Measurements from ENCODE around the gene DBP. TPM values are rescaled to one million over a fixed set of nuclear protein-coding genes. Genes with fewer than 3 reads are reported as not detected.

The DBP gene
- total and polyA plus RNA-seq, 2 experiments from 2014 or later: 5.7 to 6.3 TPM

DNA sequence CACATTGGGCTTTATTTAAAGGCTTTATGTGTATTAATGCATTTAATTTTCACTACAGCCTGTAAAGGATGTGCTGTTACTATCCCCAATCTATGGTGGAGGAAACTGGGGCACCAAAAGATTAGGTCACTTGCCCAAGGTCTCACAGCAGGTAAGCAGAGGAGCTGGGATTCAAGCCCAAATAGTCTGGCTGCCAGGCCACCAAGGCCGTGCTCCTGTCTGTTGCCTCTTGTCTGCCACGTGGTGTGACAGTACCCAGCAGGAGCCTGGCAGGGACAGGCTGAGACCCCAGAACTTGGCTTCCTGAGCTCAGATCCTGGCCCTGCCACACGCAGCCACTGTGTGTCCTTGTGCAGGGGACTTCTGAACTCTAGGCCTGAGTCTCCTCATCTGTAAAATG lies 31.2 kb upstream of the DBP start:
- Histone ChIP-seq H3K27me3 (ENCODE audit: insufficient read depth) (no peaks in the 10 kb centered on the region), H3K9me2 (ENCODE audit: insufficient read depth) (no peaks in the 10 kb centered on the region), H3K36me3 (ENCODE audit: insufficient read depth) (no peaks in the 10 kb centered on the region), H3K27ac (ENCODE audit: low read depth) (no peak overlapping the region), H3K4me3 (no peak overlapping the region), H3F3A (replicated peaks; ENCODE audit: low read depth) (no peaks in the 10 kb centered on the region), H3K4me1 (ENCODE audit: insufficient read depth) (peaks cover 2% of the 10 kb centered on the region), H4K20me1 (replicated peaks; ENCODE audit: insufficient read depth) (no peaks in the 10 kb centered on the region), H2AFZ (no peak overlapping the region), H3K4me2 (no peak overlapping the region), H3K79me2 (replicated peaks; ENCODE audit: insufficient read depth) (no peaks in the 10 kb centered on the region)
- peaks cover 4% of the 10 kb centered on the region for H3K27me3 Mint-ChIP-seq (ENCODE audit: insufficient read depth, low read depth, poor library complexity)
- ATAC-seq: no peak
- no peak for DNase-seq (ENCODE audit: low spot score)
- H3K9me3 Mint-ChIP-seq: peaks cover 9% of the 10 kb centered on the region; the same call in 2 of the 3 replicates
- H3K36me3 Mint-ChIP-seq (ENCODE audit: low read depth): no peaks in the 10 kb centered on the region; the same call in 2 of the 3 replicates
- TF ChIP-seq CREB1 (CRISPR knock-in tag; IDR thresholded peaks at IDR 0.05; ENCODE audit: low read depth) (no peak), STAT1 (IDR thresholded peaks at IDR 0.05; ENCODE audit: unreplicated experiment) (no peak), ZNF114 (CRISPR knock-in tag; IDR thresholded peaks at IDR 0.05) (no peak), POLR2AphosphoS5 (IDR thresholded peaks at IDR 0.05; ENCODE audit: low read depth) (no peak), EZH2 (IDR thresholded peaks at IDR 0.05; ENCODE audit: low read depth, unreplicated experiment) (no peak), NANOG (IDR thresholded peaks at IDR 0.05; ENCODE audit: borderline replicate concordance) (no peak), EZH2phosphoT487 (IDR thresholded peaks at IDR 0.05; ENCODE audit: unreplicated experiment) (no peak), ZNF331 (CRISPR knock-in tag; IDR thresholded peaks at IDR 0.05; ENCODE audit: low read depth) (no peak), JUNB (IDR thresholded peaks at IDR 0.05; ENCODE audit: unreplicated experiment) (no peak)
- TF ChIP-seq, protein P1, sequence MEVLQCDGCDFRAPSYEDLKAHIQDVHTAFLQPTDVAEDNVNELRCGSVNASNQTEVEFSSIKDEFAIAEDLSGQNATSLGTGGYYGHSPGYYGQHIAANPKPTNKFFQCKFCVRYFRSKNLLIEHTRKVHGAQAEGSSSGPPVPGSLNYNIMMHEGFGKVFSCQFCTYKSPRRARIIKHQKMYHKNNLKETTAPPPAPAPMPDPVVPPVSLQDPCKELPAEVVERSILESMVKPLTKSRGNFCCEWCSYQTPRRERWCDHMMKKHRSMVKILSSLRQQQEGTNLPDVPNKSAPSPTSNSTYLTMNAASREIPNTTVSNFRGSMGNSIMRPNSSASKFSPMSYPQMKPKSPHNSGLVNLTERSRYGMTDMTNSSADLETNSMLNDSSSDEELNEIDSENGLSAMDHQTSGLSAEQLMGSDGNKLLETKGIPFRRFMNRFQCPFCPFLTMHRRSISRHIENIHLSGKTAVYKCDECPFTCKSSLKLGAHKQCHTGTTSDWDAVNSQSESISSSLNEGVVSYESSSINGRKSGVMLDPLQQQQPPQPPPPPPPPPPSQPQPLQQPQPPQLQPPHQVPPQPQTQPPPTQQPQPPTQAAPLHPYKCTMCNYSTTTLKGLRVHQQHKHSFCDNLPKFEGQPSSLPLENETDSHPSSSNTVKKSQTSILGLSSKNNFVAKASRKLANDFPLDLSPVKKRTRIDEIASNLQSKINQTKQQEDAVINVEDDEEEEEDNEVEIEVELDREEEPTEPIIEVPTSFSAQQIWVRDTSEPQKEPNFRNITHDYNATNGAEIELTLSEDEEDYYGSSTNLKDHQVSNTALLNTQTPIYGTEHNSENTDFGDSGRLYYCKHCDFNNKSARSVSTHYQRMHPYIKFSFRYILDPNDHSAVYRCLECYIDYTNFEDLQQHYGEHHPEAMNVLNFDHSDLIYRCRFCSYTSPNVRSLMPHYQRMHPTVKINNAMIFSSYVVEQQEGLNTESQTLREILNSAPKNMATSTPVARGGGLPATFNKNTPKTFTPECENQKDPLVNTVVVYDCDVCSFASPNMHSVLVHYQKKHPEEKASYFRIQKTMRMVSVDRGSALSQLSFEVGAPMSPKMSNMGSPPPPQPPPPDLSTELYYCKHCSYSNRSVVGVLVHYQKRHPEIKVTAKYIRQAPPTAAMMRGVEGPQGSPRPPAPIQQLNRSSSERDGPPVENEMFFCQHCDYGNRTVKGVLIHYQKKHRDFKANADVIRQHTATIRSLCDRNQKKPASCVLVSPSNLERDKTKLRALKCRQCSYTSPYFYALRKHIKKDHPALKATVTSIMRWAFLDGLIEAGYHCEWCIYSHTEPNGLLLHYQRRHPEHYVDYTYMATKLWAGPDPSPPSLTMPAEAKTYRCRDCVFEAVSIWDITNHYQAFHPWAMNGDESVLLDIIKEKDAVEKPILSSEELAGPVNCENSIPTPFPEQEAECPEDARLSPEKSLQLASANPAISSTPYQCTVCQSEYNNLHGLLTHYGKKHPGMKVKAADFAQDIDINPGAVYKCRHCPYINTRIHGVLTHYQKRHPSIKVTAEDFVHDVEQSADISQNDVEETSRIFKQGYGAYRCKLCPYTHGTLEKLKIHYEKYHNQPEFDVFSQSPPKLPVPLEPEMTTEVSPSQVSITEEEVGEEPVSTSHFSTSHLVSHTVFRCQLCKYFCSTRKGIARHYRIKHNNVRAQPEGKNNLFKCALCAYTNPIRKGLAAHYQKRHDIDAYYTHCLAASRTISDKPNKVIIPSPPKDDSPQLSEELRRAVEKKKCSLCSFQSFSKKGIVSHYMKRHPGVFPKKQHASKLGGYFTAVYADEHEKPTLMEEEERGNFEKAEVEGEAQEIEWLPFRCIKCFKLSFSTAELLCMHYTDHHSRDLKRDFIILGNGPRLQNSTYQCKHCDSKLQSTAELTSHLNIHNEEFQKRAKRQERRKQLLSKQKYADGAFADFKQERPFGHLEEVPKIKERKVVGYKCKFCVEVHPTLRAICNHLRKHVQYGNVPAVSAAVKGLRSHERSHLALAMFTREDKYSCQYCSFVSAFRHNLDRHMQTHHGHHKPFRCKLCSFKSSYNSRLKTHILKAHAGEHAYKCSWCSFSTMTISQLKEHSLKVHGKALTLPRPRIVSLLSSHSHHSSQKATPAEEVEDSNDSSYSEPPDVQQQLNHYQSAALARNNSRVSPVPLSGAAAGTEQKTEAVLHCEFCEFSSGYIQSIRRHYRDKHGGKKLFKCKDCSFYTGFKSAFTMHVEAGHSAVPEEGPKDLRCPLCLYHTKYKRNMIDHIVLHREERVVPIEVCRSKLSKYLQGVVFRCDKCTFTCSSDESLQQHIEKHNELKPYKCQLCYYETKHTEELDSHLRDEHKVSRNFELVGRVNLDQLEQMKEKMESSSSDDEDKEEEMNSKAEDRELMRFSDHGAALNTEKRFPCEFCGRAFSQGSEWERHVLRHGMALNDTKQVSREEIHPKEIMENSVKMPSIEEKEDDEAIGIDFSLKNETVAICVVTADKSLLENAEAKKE (CRISPR knock-in tag; IDR thresholded peaks at IDR 0.05): no peak
- TF ChIP-seq, protein P2, sequence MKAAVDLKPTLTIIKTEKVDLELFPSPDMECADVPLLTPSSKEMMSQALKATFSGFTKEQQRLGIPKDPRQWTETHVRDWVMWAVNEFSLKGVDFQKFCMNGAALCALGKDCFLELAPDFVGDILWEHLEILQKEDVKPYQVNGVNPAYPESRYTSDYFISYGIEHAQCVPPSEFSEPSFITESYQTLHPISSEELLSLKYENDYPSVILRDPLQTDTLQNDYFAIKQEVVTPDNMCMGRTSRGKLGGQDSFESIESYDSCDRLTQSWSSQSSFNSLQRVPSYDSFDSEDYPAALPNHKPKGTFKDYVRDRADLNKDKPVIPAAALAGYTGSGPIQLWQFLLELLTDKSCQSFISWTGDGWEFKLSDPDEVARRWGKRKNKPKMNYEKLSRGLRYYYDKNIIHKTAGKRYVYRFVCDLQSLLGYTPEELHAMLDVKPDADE (IDR thresholded peaks at IDR 0.05): no peak
- TF ChIP-seq, protein P3, sequence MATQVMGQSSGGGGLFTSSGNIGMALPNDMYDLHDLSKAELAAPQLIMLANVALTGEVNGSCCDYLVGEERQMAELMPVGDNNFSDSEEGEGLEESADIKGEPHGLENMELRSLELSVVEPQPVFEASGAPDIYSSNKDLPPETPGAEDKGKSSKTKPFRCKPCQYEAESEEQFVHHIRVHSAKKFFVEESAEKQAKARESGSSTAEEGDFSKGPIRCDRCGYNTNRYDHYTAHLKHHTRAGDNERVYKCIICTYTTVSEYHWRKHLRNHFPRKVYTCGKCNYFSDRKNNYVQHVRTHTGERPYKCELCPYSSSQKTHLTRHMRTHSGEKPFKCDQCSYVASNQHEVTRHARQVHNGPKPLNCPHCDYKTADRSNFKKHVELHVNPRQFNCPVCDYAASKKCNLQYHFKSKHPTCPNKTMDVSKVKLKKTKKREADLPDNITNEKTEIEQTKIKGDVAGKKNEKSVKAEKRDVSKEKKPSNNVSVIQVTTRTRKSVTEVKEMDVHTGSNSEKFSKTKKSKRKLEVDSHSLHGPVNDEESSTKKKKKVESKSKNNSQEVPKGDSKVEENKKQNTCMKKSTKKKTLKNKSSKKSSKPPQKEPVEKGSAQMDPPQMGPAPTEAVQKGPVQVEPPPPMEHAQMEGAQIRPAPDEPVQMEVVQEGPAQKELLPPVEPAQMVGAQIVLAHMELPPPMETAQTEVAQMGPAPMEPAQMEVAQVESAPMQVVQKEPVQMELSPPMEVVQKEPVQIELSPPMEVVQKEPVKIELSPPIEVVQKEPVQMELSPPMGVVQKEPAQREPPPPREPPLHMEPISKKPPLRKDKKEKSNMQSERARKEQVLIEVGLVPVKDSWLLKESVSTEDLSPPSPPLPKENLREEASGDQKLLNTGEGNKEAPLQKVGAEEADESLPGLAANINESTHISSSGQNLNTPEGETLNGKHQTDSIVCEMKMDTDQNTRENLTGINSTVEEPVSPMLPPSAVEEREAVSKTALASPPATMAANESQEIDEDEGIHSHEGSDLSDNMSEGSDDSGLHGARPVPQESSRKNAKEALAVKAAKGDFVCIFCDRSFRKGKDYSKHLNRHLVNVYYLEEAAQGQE (IDR thresholded peaks at IDR 0.05; ENCODE audit: unreplicated experiment): no peak
- TF ChIP-seq, protein P4, sequence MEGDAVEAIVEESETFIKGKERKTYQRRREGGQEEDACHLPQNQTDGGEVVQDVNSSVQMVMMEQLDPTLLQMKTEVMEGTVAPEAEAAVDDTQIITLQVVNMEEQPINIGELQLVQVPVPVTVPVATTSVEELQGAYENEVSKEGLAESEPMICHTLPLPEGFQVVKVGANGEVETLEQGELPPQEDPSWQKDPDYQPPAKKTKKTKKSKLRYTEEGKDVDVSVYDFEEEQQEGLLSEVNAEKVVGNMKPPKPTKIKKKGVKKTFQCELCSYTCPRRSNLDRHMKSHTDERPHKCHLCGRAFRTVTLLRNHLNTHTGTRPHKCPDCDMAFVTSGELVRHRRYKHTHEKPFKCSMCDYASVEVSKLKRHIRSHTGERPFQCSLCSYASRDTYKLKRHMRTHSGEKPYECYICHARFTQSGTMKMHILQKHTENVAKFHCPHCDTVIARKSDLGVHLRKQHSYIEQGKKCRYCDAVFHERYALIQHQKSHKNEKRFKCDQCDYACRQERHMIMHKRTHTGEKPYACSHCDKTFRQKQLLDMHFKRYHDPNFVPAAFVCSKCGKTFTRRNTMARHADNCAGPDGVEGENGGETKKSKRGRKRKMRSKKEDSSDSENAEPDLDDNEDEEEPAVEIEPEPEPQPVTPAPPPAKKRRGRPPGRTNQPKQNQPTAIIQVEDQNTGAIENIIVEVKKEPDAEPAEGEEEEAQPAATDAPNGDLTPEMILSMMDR (conservative IDR thresholded peaks at IDR 0.05; ENCODE audit: low read depth in 2 of 2): no peak
- H3K4me3 Mint-ChIP-seq: no peak overlapping the region
- H3K27ac Mint-ChIP-seq: no peak overlapping the region
- peaks cover 9% of the 10 kb centered on the region for H3K4me1 Mint-ChIP-seq

All from GM23338 (cell line).